Measurements from ENCODE around the gene MLF2. TPM values are rescaled to one million over a fixed set of nuclear protein-coding genes. Genes with fewer than 3 reads are reported as not detected.

Gene MLF2
- total RNA-seq, 1 experiment from 2014 or later: 175 TPM

DNA sequence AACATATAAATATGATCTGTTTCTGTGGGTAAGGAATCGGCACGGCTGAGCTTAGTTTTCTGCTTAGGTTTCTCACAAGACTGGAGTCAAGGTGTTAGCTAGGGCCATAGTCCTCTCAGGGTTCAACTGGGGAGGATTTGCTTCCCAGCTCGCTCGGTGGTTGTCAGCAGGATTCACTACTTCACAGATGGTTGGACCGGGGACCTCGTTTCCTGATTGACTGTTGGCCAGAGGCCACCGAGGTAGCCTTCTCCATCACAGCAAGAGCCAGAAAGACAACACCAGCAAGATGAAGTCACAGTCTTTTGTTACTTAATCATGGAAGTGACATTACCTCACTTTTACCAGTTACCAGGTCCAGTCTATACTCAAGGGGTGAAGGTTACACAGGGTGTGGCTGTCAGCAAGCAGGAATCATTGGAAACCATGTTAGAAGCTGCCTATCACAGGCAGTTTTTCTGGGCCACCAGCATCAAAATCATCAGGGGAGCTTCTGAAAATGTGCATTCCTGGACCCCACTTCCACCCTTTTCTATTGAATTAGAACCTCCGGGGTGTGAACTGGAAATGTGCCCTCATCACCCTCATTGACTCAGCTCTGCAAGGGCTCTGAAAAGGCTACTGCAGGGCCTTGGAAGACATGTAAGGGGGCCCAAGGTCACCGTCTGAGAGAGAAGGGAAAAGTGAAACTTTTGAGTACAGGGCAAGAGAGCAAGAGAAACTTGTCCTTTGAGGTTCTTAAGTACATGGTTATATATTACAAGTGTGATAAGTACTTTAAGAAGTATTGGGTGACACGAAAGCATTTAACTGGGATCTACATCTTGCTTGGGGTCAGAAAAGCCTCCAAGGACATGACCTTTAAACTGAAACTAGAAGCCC lies 18.2 kb downstream of the MLF2 start:
- ATAC-seq: no peak
- DNase-seq (ENCODE audit: low read depth, low spot score): no peak
- in situ Hi-C loops (cut with HindIII; ENCODE audit: low pct_unique_long_range_greater_than_20kb, low sequenced_read_pairs): no loop called here
- no peak overlapping the region for H3K4me3 ChIP-seq (ENCODE audit: low read depth in 2 of 2, low read length in 2 of 2)
- TF ChIP-seq TCF7L2 (IDR thresholded peaks at IDR 0.05; ENCODE audit: low read depth, low read length) (no peak), CTCF (IDR thresholded peaks at IDR 0.05) (no peak), REST (IDR thresholded peaks at IDR 0.05; ENCODE audit: insufficient read depth in 1 of 2, low read depth in 2 of 2, low read length in 1 of 2) (no peak), SIN3A (IDR thresholded peaks at IDR 0.05; ENCODE audit: borderline replicate concordance, insufficient read depth, low read depth, low read length) (no peak), POLR2AphosphoS5 (IDR thresholded peaks at IDR 0.05; ENCODE audit: low read depth, low read length) (no peak)
- intact Hi-C loops (cut with micrococcal nuclease; ENCODE audit: unreplicated experiment): no loop called here
- H3K27me3 ChIP-seq (ENCODE audit: control insufficient read depth, insufficient read depth, low read length): no peaks in the 10 kb centered on the region
- H3K27ac ChIP-seq (ENCODE audit: low read length): no peak overlapping the region
- ChIA-PET POLR2A (no interaction called here), CTCF (no interaction called here)
- H3K9me3 ChIP-seq (ENCODE audit: control insufficient read depth, insufficient read depth, low read depth, low read length): no peaks in the 10 kb centered on the region
- peaks cover 7% of the 10 kb centered on the region; the same call in 1 of the 2 replicates for H3K4me1 ChIP-seq (ENCODE audit: control insufficient read depth, insufficient read depth, low read length)
- no TSS peak for BruUV-seq (replicated peaks)
- no peaks in the 10 kb centered on the region for H3K36me3 ChIP-seq (ENCODE audit: control insufficient read depth, insufficient read depth, low read length)

DNA sequence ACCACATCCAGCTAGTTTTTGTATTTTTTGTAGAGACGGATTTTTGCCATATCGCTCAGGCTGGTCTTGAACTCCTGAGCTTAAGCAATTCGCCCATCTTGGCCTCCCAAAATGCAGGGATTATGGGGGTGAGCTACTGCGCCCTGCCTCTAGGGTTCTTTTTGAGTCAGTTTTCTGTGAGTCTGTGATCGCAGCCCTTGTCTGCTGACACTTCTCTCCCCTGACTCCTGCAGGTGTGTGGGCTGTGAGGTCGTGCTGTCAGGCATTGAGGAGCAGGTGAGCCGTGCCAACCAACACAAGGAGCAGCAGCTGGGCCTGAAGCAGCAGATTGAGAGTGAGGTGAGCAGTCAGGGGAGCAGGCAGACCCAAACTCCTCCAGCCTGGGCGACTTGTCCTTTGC lies 22.8 kb downstream of the MLF2 start:
- Histone ChIP-seq H3K9me3 (ENCODE audit: control insufficient read depth, insufficient read depth, low read depth, low read length) (no peaks in the 10 kb centered on the region), H3K36me3 (ENCODE audit: control insufficient read depth, insufficient read depth, low read length) (no peaks in the 10 kb centered on the region), H3K27me3 (ENCODE audit: control insufficient read depth, insufficient read depth, low read length) (no peaks in the 10 kb centered on the region), H3K4me3 (ENCODE audit: low read depth in 2 of 2, low read length in 2 of 2) (no peak overlapping the region), H3K4me1 (ENCODE audit: control insufficient read depth, insufficient read depth, low read length) (no peaks in the 10 kb centered on the region), H3K27ac (ENCODE audit: low read length) (no peak overlapping the region)
- TF ChIP-seq CTCF (IDR thresholded peaks at IDR 0.05): no peak
- no peak for TF ChIP-seq POLR2AphosphoS5 (IDR thresholded peaks at IDR 0.05; ENCODE audit: low read depth, low read length)
- TF ChIP-seq TCF7L2 (IDR thresholded peaks at IDR 0.05; ENCODE audit: low read depth, low read length): no peak
- DNase-seq (ENCODE audit: low read depth, low spot score) (no peak), ATAC-seq (no peak)
- BruUV-seq (replicated peaks): no TSS peak
- in situ Hi-C loops (cut with HindIII; ENCODE audit: low pct_unique_long_range_greater_than_20kb, low sequenced_read_pairs) (no loop called here), intact Hi-C loops (cut with micrococcal nuclease; ENCODE audit: unreplicated experiment) (no loop called here)
- CTCF ChIA-PET: no interaction called here
- POLR2A ChIA-PET: no interaction called here
